A549 (cell line): ENCODE measurements around the gene KIAA0825. TPM values are rescaled to one million over a fixed set of nuclear protein-coding genes. Genes with fewer than 3 reads are reported as not detected.

Experiments used
- ATAC-seq, 2 experiments: fragments of 200-7000 bp in 1 of 2; fragments of >200 bp in 1 of 2; cut with Nextera tagmentation in 1 of 2; cut with Tn5 transposase in 1 of 2; 3 replicates each; pipeline versions ENCODE4 v1.8.0 to v1.9.1; 2018 to 2020; ENCODE audit warnings: mild to moderate bottlenecking in 1 of 2, moderate library complexity in 1 of 2
- CTCF ChIA-PET: fragments of 300-600 bp; sonication (Branson Sonifier 250); formaldehyde crosslinking; extraction: SDS; loops from one replicate; lab custom pipeline; 2021; ENCODE audit warnings: antibody characterized with exemption, inconsistent platforms; lab: Yijun Ruan, JAX
- POLR2A ChIA-PET: fragments of 350-600 bp; formaldehyde crosslinking; extraction: SDS; loops from one replicate; lab custom pipeline; 2021; ENCODE audit warnings: antibody characterized with exemption, inconsistent platforms; lab: Yijun Ruan, JAX
- DNase-seq, 2 experiments: peaks; one replicate each; pipeline versions ENCODE4 v3.0.0 to v3.0.0-alpha.2; 2011 to 2016; ENCODE audit warnings: low read depth in 1 of 2, low spot score in 1 of 2
- FAIRE-seq: peaks from 2 replicates; lab custom pipeline; 2011; peaks lifted over from hg19 to GRCh38; lab: Jason Lieb, UNC
- H3K27ac ChIP-seq, 2 experiments: fragments of >200 bp; sonication (Bioruptor Twin); formaldehyde crosslinking; 3 replicates each; pipeline ENCODE4 v1.5.1; 2016 to 2017
- H3K4me1 ChIP-seq: fragments of >200 bp; sonication (Bioruptor Twin); formaldehyde crosslinking; 3 replicates; pipeline ENCODE4 v1.6.1; 2016
- H3K4me2 ChIP-seq: fragments of >200 bp; sonication (Bioruptor Twin); formaldehyde crosslinking; 3 replicates; pipeline ENCODE4 v1.6.1; 2016
- H3K4me3 ChIP-seq: fragments of >200 bp; sonication (Bioruptor Twin); formaldehyde crosslinking; 3 replicates; pipeline ENCODE4 v1.5.1; 2016
- H3K9me3 ChIP-seq: fragments of >200 bp; sonication (Bioruptor Twin); formaldehyde crosslinking; 3 replicates; pipeline ENCODE4 v1.6.1; 2016
- BCL3 ChIP-seq: fragments of >200 bp; sonication (Bioruptor Twin); formaldehyde crosslinking; IDR thresholded peaks from 3 replicates; pipeline ENCODE4 v1.6.1; 2016
- CBX2 ChIP-seq: fragments of 200-600 bp; sonication (generic); IDR thresholded peaks from 2 replicates; pipeline ENCODE4 v1.6.1; 2016; ENCODE audit warnings: low read depth, mild to moderate bottlenecking, borderline replicate concordance
- EHF ChIP-seq: fragments of 250-450 bp; sonication (Bioruptor Pico); IDR thresholded peaks from 2 replicates; pipeline ENCODE4 v1.5.0; 2020; ENCODE audit warnings: mild to moderate bottlenecking
- FOSL2 ChIP-seq, 2 experiments: fragments of 450-650 bp in 1 of 2; fragments of >200 bp in 1 of 2; sonication (Bioruptor Twin) in 1 of 2; formaldehyde crosslinking; IDR thresholded peaks; 2 replicates each; pipeline versions ENCODE4 v1.5.0 to v1.6.1; 2016 to 2020; ENCODE audit warnings: mild to moderate bottlenecking in 1 of 2, moderate library complexity in 1 of 2
- GATA3 ChIP-seq: IDR thresholded peaks from 2 replicates; pipeline ENCODE4 v1.6.1; 2012; ENCODE audit warnings: borderline replicate concordance
- HOXA7 ChIP-seq: fragments of 250-450 bp; sonication (Bioruptor Pico); IDR thresholded peaks from 2 replicates; pipeline ENCODE4 v1.5.0; 2020; ENCODE audit warnings: mild to moderate bottlenecking, moderate library complexity
- JUNB ChIP-seq: fragments of >200 bp; sonication (Bioruptor Twin); formaldehyde crosslinking; IDR thresholded peaks from 2 replicates; pipeline ENCODE4 v1.6.1; 2016
- KDM5A ChIP-seq: fragments of 200-600 bp; sonication (generic); IDR thresholded peaks from 2 replicates; pipeline ENCODE4 v1.6.1; 2016; ENCODE audit warnings: antibody characterized with exemption, mild to moderate bottlenecking
- NR3C1 ChIP-seq: fragments of >200 bp; sonication (Bioruptor Twin); formaldehyde crosslinking; IDR thresholded peaks from 3 replicates; pipeline ENCODE4 v1.6.1; 2017
- RAD21 ChIP-seq, 2 experiments: fragments of >200 bp in 1 of 2; sonication (Bioruptor Twin) in 1 of 2; formaldehyde crosslinking in 1 of 2; IDR thresholded peaks in 1 of 2; conservative IDR thresholded peaks in 1 of 2; 2 replicates in 1 of 2; 3 replicates in 1 of 2; pipeline ENCODE4 v1.6.1; 2012 to 2018; ENCODE audit warnings: inconsistent platforms in 1 of 2
- RARB ChIP-seq: fragments of 250-450 bp; sonication (Bioruptor Pico); IDR thresholded peaks from 2 replicates; pipeline ENCODE4 v1.8.0; 2021; ENCODE audit warnings: mild to moderate bottlenecking, moderate library complexity
- SMC3 ChIP-seq: fragments of >200 bp; sonication (Bioruptor Twin); formaldehyde crosslinking; IDR thresholded peaks from 3 replicates; pipeline ENCODE4 v1.6.1; 2018; ENCODE audit warnings: inconsistent platforms
- USF2 ChIP-seq: fragments of 450-650 bp; IDR thresholded peaks from 2 replicates; pipeline ENCODE4 v1.6.1; 2014; ENCODE audit warnings: antibody characterized with exemption
- ZFP36 ChIP-seq: fragments of 450-650 bp; IDR thresholded peaks from 2 replicates; pipeline ENCODE4 v1.6.1; 2014; ENCODE audit warnings: borderline replicate concordance; ENCODE audit not compliant: partially characterized antibody
- WGBS: methylation state at CpG from one replicate; pipeline ENCODE4 v1.1.6; 2017; ENCODE audit errors: missing lambda C conversion rate; 5-methylcytosine and 5-hydroxymethylcytosine counted together
- polyA plus RNA-seq, 4 experiments: library from polyadenylated mRNA; depleted of rRNA in 3 of 4; stranded (reverse); fragments of >200 nt; fragmentation: RNase III in 1 of 4; extraction: RNeasy Plus Mini Kit Qiagen cat#74134 plus additional on column Dnase treatment in 1 of 4; gene quantifications; 2 replicates in 3 of 4; 3 replicates in 1 of 4; pipeline ENCODE4 v1.2.3, GENCODE V29; 2011 to 2017
- TF ChIP-seq, protein P1 (sequence below): fragments of 150-350 bp; IDR thresholded peaks from 2 replicates; pipeline ENCODE4 v1.6.1; 2014; ENCODE audit warnings: low read depth, mild to moderate bottlenecking, low read length

KIAA0825 gene
- polyA plus RNA-seq, 2 of the 4 experiments (the other 2 are of a cell fraction), result 0.57 to 0.80 TPM

- 71% methylated on average over 1 of the region's 1 CpG for WGBS
- TF ChIP-seq HOXA7 (CRISPR knock-in tag) (no peak), GATA3 (no peak), KDM5A (no peak), RARB (CRISPR knock-in tag) (no peak), ZFP36 (no peak), FOSL2 (IDR thresholded peaks at IDR 0.05) (no peak), FOSL2 (CRISPR knock-in tag; IDR thresholded peaks at IDR 0.05) (no peak), USF2 (no peak), BCL3 (no peak)
- FAIRE-seq (no peak), DNase-seq (no peak), ATAC-seq (no peak)
- POLR2A ChIA-PET, result no interaction called here
- CTCF ChIA-PET, result no interaction called here
- no peak overlapping the region for H3K4me2 ChIP-seq
- no peaks in the 10 kb centered on the region for H3K4me1 ChIP-seq
- no peak overlapping the region for H3K27ac ChIP-seq
- no peak overlapping the region for H3K4me3 ChIP-seq
- peaks cover 4% of the 10 kb centered on the region; the same call in 2 of the 3 replicates for H3K9me3 ChIP-seq
Measured at GRCh38 chr5:94649874-94650273, 31.5 kb upstream of the KIAA0825 start.

DNA sequence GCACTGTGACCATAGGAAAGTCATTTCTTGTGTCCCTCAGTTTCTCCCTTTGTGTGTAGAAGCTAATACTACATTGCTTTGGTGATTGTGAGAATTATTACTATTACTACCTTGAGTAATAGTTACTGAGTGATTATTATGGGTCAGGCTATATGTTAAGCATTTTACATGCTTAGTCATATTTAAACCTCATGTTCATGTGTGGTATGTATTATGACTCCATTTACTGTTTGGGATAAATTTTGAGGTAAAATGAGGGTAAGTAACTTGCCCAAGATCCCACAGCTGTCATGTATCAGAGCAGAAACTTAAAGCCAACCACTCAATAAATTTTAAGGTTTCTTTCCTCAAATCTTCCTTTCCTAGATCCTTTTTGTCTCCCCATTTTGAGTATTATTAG is 28.4 kb upstream of the KIAA0825 start:
- Histone ChIP-seq H3K27ac (no peak overlapping the region), H3K4me3 (no peak overlapping the region)
- POLR2A ChIA-PET, result no interaction called here
- FAIRE-seq, result no peak
- TF ChIP-seq NR3C1 (no peak), EHF (CRISPR knock-in tag) (no peak), JUNB (no peak)
- TF ChIP-seq, all 56 proteins: peak for 0
- no peak overlapping the region for H3K4me2 ChIP-seq
- CTCF ChIA-PET, result no interaction called here
- DNase-seq (no peak), ATAC-seq (no peak)
- no peaks in the 10 kb centered on the region for H3K4me1 ChIP-seq
- H3K9me3 ChIP-seq, result no peaks in the 10 kb centered on the region

DNA sequence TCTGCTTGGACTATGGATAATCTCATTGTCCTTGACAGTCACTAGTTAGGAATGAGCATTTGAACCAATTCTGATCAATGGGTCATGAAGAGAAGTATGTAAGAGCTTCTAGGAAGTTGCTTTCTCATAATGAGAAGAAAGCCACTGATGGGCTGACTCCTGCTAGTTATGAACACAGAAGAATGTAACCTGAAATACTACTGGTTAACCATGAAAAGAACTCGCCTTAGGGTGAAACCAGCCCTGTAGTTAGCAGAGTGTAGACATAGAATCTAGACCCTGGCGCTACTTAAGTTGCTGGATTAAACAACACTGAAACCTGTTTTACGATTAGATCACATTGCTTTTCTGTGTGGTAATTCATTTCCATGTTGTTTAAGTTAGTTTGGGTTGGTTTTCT is 26.6 kb upstream of the KIAA0825 start:
- no peak for TF ChIP-seq SMC3
- TF ChIP-seq, protein P1, sequence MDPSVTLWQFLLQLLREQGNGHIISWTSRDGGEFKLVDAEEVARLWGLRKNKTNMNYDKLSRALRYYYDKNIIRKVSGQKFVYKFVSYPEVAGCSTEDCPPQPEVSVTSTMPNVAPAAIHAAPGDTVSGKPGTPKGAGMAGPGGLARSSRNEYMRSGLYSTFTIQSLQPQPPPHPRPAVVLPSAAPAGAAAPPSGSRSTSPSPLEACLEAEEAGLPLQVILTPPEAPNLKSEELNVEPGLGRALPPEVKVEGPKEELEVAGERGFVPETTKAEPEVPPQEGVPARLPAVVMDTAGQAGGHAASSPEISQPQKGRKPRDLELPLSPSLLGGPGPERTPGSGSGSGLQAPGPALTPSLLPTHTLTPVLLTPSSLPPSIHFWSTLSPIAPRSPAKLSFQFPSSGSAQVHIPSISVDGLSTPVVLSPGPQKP, result no peak
- 100% methylated on average over 3 of the region's 3 CpGs for WGBS
- DNase-seq (no peak), FAIRE-seq (no peak), ATAC-seq (no peak)
- Histone ChIP-seq H3K4me3 (no peak overlapping the region), H3K9me3 (peaks cover 13% of the 10 kb centered on the region; the same call in 2 of the 3 replicates), H3K4me2 (no peak overlapping the region), H3K4me1 (no peaks in the 10 kb centered on the region), H3K27ac (no peak overlapping the region)
- POLR2A ChIA-PET, result no interaction called here
- CTCF ChIA-PET, result interaction anchor here (1.3 kb wide), 1 partner anchor 10 kb away, joined by 3 read pairs; no protein-coding TSS in a partner anchor

DNA sequence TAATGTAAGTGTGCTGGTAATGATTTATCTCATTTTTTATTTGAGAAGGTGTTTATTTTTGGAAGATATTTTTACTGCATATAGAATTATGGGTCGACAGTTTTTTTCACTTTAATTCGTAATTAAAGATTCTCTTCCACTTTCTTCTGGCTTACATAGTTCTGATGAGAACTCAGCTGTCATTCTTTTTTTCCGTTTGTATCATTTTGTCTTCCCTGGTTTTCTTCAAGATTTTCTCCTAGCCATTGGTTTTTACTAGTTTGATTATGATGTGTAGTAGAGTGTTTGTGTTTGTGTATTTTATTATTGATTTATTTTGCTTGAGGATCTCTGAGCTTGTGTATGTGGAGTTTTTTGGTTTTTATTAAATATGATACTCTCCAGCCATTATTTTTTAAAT is 21.8 kb upstream of the KIAA0825 start:
- FAIRE-seq (no peak), DNase-seq (no peak), ATAC-seq (no peak)
- WGBS, result 79% methylated on average over 3 of the region's 3 CpGs
- Histone ChIP-seq H3K9me3 (peaks cover 33% of the 10 kb centered on the region), H3K4me2 (no peak overlapping the region), H3K4me3 (no peak overlapping the region), H3K4me1 (no peaks in the 10 kb centered on the region), H3K27ac (no peak overlapping the region)
- no peak for TF ChIP-seq CBX2
- no peak for TF ChIP-seq RAD21 (conservative IDR thresholded peaks at IDR 0.05 in 1 of 2, IDR thresholded peaks at IDR 0.05 in 1 of 2)
- ChIA-PET CTCF (no interaction called here), POLR2A (no interaction called here)
